Measurements from ENCODE around the gene ITK. TPM values are rescaled to one million over a fixed set of nuclear protein-coding genes. Genes with fewer than 3 reads are reported as not detected.

The ITK gene
- total RNA-seq, 4 donors from 2014 or later: 0.80 to 6.3 (median 1.6) TPM

GRCh38 chr5:157155297-157155696 is 25.3 kb upstream of the ITK start:
- DNase-seq (ENCODE audit: extremely low spot score): no peak

DNA sequence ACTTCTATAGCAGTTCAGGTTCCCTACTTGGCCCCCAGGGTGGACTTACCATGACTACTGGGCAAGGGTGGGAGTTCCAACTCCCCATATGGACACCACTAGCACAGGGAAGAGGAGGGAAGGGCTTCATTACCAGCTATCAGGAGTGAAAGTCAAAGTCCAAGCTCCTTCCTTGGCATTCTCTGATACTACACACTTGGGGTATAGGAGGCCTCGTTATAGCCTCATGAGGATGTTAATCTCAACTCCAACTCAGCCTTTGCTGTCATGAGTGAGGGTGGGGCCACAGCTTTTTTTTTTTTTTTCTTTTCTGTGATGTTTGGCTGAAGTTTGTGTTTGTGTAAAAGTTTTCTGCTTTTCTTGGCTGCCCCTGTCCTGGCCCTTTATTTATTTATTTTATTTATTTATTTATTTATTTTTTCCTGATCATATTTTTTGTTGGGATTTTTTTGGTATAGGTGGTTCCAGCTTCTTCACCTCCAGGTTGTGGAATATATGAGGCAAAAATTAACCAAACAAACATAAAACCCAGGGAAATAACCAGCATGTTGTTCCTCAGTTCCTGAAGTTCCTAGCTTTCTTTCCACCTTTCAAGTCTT is 23.2 kb upstream of the ITK start:
- Histone ChIP-seq H3K27me3 (peaks cover 0 to 16% (median 0%) of the 10 kb centered on the region in 4 donors), H3K9me3 (no peaks in the 10 kb centered on the region), H3K36me3 (no peaks in the 10 kb centered on the region), H3K4me1 (no peaks in the 10 kb centered on the region), H3K4me3 (no peak overlapping the region), H3K27ac (replicated peaks in 1 of 4) (no peak overlapping the region)
- intact Hi-C loops (cut with DNase I): no loop called here
- WGBS: 80% methylated on average over 1 of the region's 1 CpG
- peak; percentile 50 for DNase-seq (ENCODE audit: extremely low spot score)
- TF ChIP-seq CTCF (IDR thresholded peaks at IDR 0.05) (no peak), EP300 (IDR thresholded peaks at IDR 0.05) (no peak), POLR2AphosphoS5 (IDR thresholded peaks at IDR 0.05) (no peak), POLR2A (IDR thresholded peaks at IDR 0.05; ENCODE audit: low read depth) (no peak)

More at GRCh38 chr5:157155297-157155696, 25.3 kb upstream of the ITK start:
- 79% methylated on average over 3 of the region's 3 CpGs for WGBS
- peaks cover 0 to 7% (median 0%) of the 10 kb centered on the region in 4 donors for H3K27me3 ChIP-seq
- H3K4me3 ChIP-seq: no peak overlapping the region
- H3K27ac ChIP-seq (replicated peaks in 1 of 4): no peak overlapping the region
- intact Hi-C loops (cut with DNase I): no loop called here
- no peaks in the 10 kb centered on the region for H3K36me3 ChIP-seq
- H3K9me3 ChIP-seq: no peaks in the 10 kb centered on the region
- TF ChIP-seq EP300 (IDR thresholded peaks at IDR 0.05) (no peak), POLR2AphosphoS5 (IDR thresholded peaks at IDR 0.05) (no peak)
- H3K4me1 ChIP-seq: no peaks in the 10 kb centered on the region

DNA sequence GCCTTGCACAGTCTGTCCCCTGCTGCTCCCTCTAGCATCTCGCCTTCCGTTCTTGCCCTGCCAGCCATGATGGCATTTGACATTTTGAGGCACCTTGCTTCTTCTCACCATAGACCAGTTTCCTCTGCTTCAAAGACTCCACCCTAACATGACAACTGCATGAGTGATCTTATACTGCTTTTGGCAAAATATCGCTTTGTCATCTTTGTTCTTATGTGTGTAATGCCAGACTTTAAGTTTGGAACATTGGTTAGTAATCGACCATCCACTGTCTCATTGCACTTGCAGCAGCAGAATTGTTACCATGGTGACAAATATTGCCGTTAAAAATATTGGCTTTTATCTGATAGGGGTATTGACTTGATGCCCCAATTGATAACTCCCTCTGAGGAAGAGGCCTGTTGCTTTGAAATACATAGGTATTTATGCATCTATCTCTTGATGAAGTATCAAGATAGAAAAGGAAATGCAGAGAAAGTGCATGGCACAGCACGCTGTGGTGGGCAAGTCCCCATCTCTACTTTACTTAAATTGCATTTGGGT is 21.4 kb upstream of the ITK start:
- peak; percentile 66 for DNase-seq (ENCODE audit: extremely low spot score)
- Histone ChIP-seq H3K4me1 (no peaks in the 10 kb centered on the region), H3K36me3 (no peaks in the 10 kb centered on the region), H3K27ac (replicated peaks in 1 of 4) (no peak overlapping the region), H3K4me3 (no peak overlapping the region), H3K27me3 (peaks cover 0 to 20% (median 0%) of the 10 kb centered on the region in 4 donors), H3K9me3 (no peaks in the 10 kb centered on the region)
- intact Hi-C loops (cut with DNase I): no loop called here
- no peak for TF ChIP-seq POLR2AphosphoS5 (IDR thresholded peaks at IDR 0.05)
- no peak for TF ChIP-seq EP300 (IDR thresholded peaks at IDR 0.05)
- no peak for TF ChIP-seq CTCF (IDR thresholded peaks at IDR 0.05)
- TF ChIP-seq POLR2A (IDR thresholded peaks at IDR 0.05; ENCODE audit: low read depth): no peak
- 87% methylated on average over 6 of the region's 6 CpGs for WGBS

GRCh38 chr5:157160001-157160400 is 20.6 kb upstream of the ITK start:
- 81% methylated on average over 4 of the region's 4 CpGs for WGBS
- TF ChIP-seq EP300 (IDR thresholded peaks at IDR 0.05) (no peak), POLR2AphosphoS5 (IDR thresholded peaks at IDR 0.05) (no peak), POLR2A (IDR thresholded peaks at IDR 0.05; ENCODE audit: low read depth) (no peak), CTCF (IDR thresholded peaks at IDR 0.05) (no peak)
- Histone ChIP-seq H3K27ac (replicated peaks in 1 of 4) (no peak overlapping the region), H3K4me1 (no peaks in the 10 kb centered on the region), H3K4me3 (no peak overlapping the region), H3K9me3 (no peaks in the 10 kb centered on the region), H3K27me3 (peaks cover 0 to 20% (median 0%) of the 10 kb centered on the region in 4 donors), H3K36me3 (no peaks in the 10 kb centered on the region)
- DNase-seq (ENCODE audit: extremely low spot score): peak; percentile 50
- intact Hi-C loops (cut with DNase I): no loop called here

- Histone ChIP-seq H3K4me1 (no peaks in the 10 kb centered on the region), H3K9me3 (no peaks in the 10 kb centered on the region)
- WGBS: 88% methylated on average over 6 of the region's 6 CpGs
These were observed 18.6 kb upstream of the ITK start for GRCh38 chr5:157161996-157162395.

More at GRCh38 chr5:157161996-157162395, 18.6 kb upstream of the ITK start:
- H3K4me3 ChIP-seq: no peak overlapping the region
- intact Hi-C loops (cut with DNase I): no loop called here
- DNase-seq (ENCODE audit: extremely low spot score): peak; percentile 60
- no peaks in the 10 kb centered on the region for H3K36me3 ChIP-seq
- TF ChIP-seq CTCF (IDR thresholded peaks at IDR 0.05) (no peak), POLR2A (IDR thresholded peaks at IDR 0.05; ENCODE audit: low read depth) (no peak), EP300 (IDR thresholded peaks at IDR 0.05) (no peak), POLR2AphosphoS5 (IDR thresholded peaks at IDR 0.05) (no peak)
- H3K27me3 ChIP-seq: peaks cover 0 to 24% (median 0%) of the 10 kb centered on the region in 4 donors
- H3K27ac ChIP-seq (replicated peaks in 1 of 4): no peak overlapping the region
